Measurements from ENCODE around the gene FNDC10. TPM values are rescaled to one million over a fixed set of nuclear protein-coding genes. Genes with fewer than 3 reads are reported as not detected.

The FNDC10 gene
- total RNA-seq, 1 donor from 2014 or later = 2.5 TPM

DNA sequence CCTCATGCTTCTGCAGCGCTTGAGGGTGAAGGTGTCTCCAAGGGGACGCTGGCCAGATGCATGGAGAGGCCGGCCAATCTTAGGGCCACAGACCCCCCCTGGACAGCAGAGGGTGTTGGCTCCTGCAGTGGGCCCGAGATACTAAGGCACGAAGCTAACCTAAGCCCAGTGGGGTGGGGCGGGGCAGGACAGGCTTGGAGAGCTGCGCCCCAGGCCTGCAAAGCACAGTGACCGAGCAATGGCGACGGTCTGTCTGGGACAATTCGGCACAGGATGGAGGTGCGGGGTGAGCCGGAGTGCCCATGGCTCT, 1.3 kb downstream of the FNDC10 start:
- Mint-ChIP-seq H3K27me3 (ENCODE audit: insufficient read depth, low read depth) (peaks cover 12% of the 10 kb centered on the region), H3K9me3 (no peaks in the 10 kb centered on the region), H3K4me1 (peaks cover 9% of the 10 kb centered on the region), H3K27ac (no peak overlapping the region), H3K36me3 (no peaks in the 10 kb centered on the region), H3K4me3 (peak overlapping the region; percentile 83)
- Histone ChIP-seq H3K27me3 (peaks cover 77% of the 10 kb centered on the region), H3K4me3 (no peak overlapping the region), H3K27ac (no peak overlapping the region), H3K36me3 (no peaks in the 10 kb centered on the region), H3K79me2 (ENCODE audit: low read depth) (no peaks in the 10 kb centered on the region), H3K4me2 (peak overlapping the region; percentile 73), H3K9me3 (ENCODE audit: low read depth) (no peaks in the 10 kb centered on the region), H3K4me1 (peaks cover 10% of the 10 kb centered on the region), H3F3A (ENCODE audit: low read depth) (peaks cover 37% of the 10 kb centered on the region), H2AFZ (replicated peaks) (no peak overlapping the region), H4K20me1 (ENCODE audit: low read depth) (peaks cover 21% of the 10 kb centered on the region), H3K9ac (no peak overlapping the region)
- TF ChIP-seq EZH2 (IDR thresholded peaks at IDR 0.05) = no peak
- no peak for TF ChIP-seq EZH2phosphoT487 (IDR thresholded peaks at IDR 0.05)
- TF ChIP-seq, protein P1, sequence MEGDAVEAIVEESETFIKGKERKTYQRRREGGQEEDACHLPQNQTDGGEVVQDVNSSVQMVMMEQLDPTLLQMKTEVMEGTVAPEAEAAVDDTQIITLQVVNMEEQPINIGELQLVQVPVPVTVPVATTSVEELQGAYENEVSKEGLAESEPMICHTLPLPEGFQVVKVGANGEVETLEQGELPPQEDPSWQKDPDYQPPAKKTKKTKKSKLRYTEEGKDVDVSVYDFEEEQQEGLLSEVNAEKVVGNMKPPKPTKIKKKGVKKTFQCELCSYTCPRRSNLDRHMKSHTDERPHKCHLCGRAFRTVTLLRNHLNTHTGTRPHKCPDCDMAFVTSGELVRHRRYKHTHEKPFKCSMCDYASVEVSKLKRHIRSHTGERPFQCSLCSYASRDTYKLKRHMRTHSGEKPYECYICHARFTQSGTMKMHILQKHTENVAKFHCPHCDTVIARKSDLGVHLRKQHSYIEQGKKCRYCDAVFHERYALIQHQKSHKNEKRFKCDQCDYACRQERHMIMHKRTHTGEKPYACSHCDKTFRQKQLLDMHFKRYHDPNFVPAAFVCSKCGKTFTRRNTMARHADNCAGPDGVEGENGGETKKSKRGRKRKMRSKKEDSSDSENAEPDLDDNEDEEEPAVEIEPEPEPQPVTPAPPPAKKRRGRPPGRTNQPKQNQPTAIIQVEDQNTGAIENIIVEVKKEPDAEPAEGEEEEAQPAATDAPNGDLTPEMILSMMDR (IDR thresholded peaks at IDR 0.05) = no peak
- DNase-seq (ENCODE audit: low spot score) = no peak

DNA sequence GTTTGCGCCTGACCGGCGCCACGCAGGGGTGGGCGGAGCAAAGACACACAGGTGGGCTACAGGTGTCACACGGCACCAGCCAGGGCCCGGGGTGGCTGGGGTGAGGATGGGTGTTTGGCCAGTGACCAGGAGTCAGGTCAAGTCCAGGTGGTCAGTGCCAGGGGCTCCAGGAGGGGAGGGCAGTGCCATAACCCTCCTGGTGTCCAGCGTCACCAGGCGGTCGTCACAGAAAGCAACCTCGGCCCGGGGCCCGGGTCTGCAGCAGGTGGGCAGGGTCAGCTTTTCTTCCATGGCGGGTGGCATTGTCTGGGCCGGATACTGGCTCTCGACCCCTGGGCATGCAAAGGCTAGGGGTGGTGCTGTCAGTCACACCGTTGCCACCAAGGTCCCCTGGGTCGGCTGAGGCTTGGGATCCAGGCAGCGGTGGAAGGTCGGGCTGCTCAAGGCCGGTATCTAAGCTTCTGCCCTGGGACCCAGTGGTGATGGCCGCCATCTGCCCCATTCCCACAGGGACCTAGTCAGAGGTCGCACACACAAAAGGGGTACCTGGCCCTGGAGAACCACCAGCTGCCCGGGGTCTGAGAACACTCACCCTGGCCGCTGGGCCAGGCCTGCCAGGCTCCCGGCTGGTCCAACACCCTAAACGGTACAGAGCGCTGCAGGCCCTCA, 1.8 kb downstream of the FNDC10 start:
- Mint-ChIP-seq H3K4me3 (peak overlapping the region; percentile 83), H3K9me3 (no peaks in the 10 kb centered on the region), H3K27ac (no peak overlapping the region), H3K4me1 (peaks cover 9% of the 10 kb centered on the region), H3K36me3 (no peaks in the 10 kb centered on the region), H3K27me3 (ENCODE audit: insufficient read depth, low read depth) (peaks cover 12% of the 10 kb centered on the region)
- Histone ChIP-seq H3K9me3 (ENCODE audit: low read depth) (no peaks in the 10 kb centered on the region), H3K27ac (no peak overlapping the region), H4K20me1 (ENCODE audit: low read depth) (peaks cover 21% of the 10 kb centered on the region), H2AFZ (replicated peaks) (no peak overlapping the region), H3F3A (ENCODE audit: low read depth) (peaks cover 37% of the 10 kb centered on the region), H3K27me3 (peaks cover 72% of the 10 kb centered on the region), H3K4me2 (no peak overlapping the region), H3K79me2 (ENCODE audit: low read depth) (no peaks in the 10 kb centered on the region), H3K4me3 (no peak overlapping the region), H3K4me1 (peaks cover 10% of the 10 kb centered on the region), H3K36me3 (no peaks in the 10 kb centered on the region), H3K9ac (no peak overlapping the region)
- TF ChIP-seq, protein P1 (IDR thresholded peaks at IDR 0.05) = peak; percentile 0
- no peak for TF ChIP-seq EZH2phosphoT487 (IDR thresholded peaks at IDR 0.05)
- no peak for DNase-seq (ENCODE audit: low spot score)

GRCh38 chr1:1597275-1597930, 2.5 kb downstream of the FNDC10 start:
- Histone ChIP-seq H3K27me3 (peaks cover 64% of the 10 kb centered on the region), H3K9me3 (ENCODE audit: low read depth) (no peaks in the 10 kb centered on the region), H3K79me2 (ENCODE audit: low read depth) (no peaks in the 10 kb centered on the region), H3K27ac (no peak overlapping the region), H3K4me3 (no peak overlapping the region), H3K9ac (no peak overlapping the region), H3K4me2 (no peak overlapping the region), H3K4me1 (peaks cover 10% of the 10 kb centered on the region), H4K20me1 (ENCODE audit: low read depth) (peaks cover 18% of the 10 kb centered on the region), H3K36me3 (no peaks in the 10 kb centered on the region), H3F3A (ENCODE audit: low read depth) (peaks cover 37% of the 10 kb centered on the region), H2AFZ (replicated peaks) (no peak overlapping the region)
- Mint-ChIP-seq H3K4me1 (peaks cover 9% of the 10 kb centered on the region), H3K27me3 (ENCODE audit: insufficient read depth, low read depth) (peaks cover 12% of the 10 kb centered on the region), H3K4me3 (peak overlapping the region; percentile 73), H3K27ac (no peak overlapping the region), H3K9me3 (no peaks in the 10 kb centered on the region), H3K36me3 (no peaks in the 10 kb centered on the region)
- TF ChIP-seq EZH2 (IDR thresholded peaks at IDR 0.05) (no peak), EZH2phosphoT487 (IDR thresholded peaks at IDR 0.05) (no peak)
- TF ChIP-seq, protein P1 (IDR thresholded peaks at IDR 0.05) = peak; percentile 42
- peak; percentile 52 for DNase-seq (ENCODE audit: low spot score)

Measured in neural progenitor cell (in vitro differentiated cells).